ENCODE data around the gene DAAM1.

GRCh38 chr14:59343585-59343984 lies 155.1 kb downstream of the DAAM1 start:
- no peak for TF ChIP-seq CTCF (IDR thresholded peaks at IDR 0.05)
- no peak for TF ChIP-seq POLR2A (IDR thresholded peaks at IDR 0.05)
